NOMO-1 treated with dmso at 0.1 percent for 144 hours (cell line): Measurements from ENCODE around the gene TEX51.

Experiments used
- DNase-seq: peaks from one replicate; lab custom pipeline; 2025; ENCODE audit not compliant: unreplicated experiment; lab: John Stamatoyannopoulos, UW

TEX51 gene

GRCh38 chr2:126911111-126911796 lies 12.6 kb downstream of the TEX51 start:
- DNase-seq, result no peak

- no peak for DNase-seq
Observed at GRCh38 chr2:126912201-126912600, 13.5 kb downstream of the TEX51 start.

GRCh38 chr2:126913329-126913728 lies 14.6 kb downstream of the TEX51 start:
- no peak for DNase-seq

GRCh38 chr2:126913881-126914615 lies 15.4 kb downstream of the TEX51 start:
- DNase-seq, result no peak

GRCh38 chr2:126914811-126915500 lies 16.3 kb downstream of the TEX51 start:
- no peak for DNase-seq

GRCh38 chr2:126915903-126916302 lies 17.2 kb downstream of the TEX51 start:
- DNase-seq, result no peak

- no peak for DNase-seq
Observed at GRCh38 chr2:126916744-126917143, 18.1 kb downstream of the TEX51 start.

- DNase-seq, result no peak
Observed at GRCh38 chr2:126921066-126921465, 22.4 kb downstream of the TEX51 start.

GRCh38 chr2:126930970-126931590 lies 32.4 kb downstream of the TEX51 start:
- no peak for DNase-seq

- DNase-seq, result no peak
Observed at GRCh38 chr2:126932529-126932928, 33.8 kb downstream of the TEX51 start.

- DNase-seq, result no peak
Observed at GRCh38 chr2:126932966-126933710, 34.4 kb downstream of the TEX51 start.

- no peak for DNase-seq
Observed at GRCh38 chr2:126933711-126934091, 35.0 kb downstream of the TEX51 start.

- DNase-seq, result no peak
Observed at GRCh38 chr2:126934809-126935208, 36.1 kb downstream of the TEX51 start.

- DNase-seq, result no peak
Observed at GRCh38 chr2:126935774-126936173, 37.1 kb downstream of the TEX51 start.

GRCh38 chr2:126936219-126936723 lies 37.6 kb downstream of the TEX51 start:
- no peak for DNase-seq

GRCh38 chr2:126940331-126940730 lies 41.6 kb downstream of the TEX51 start:
- DNase-seq, result no peak

- no peak for DNase-seq
Observed at GRCh38 chr2:126942427-126943203, 43.9 kb downstream of the TEX51 start.

GRCh38 chr2:126943612-126944348 lies 45.1 kb downstream of the TEX51 start:
- DNase-seq, result no peak

- DNase-seq, result no peak
Observed at GRCh38 chr2:126945118-126945517, 46.4 kb downstream of the TEX51 start.
